NCI-H1417 (cell line): Measurements from ENCODE around the gene OR2D2.
"Not testable (repeated sequence)": the region's sequence is repeated elsewhere in the genome, so short reads cannot be mapped to it uniquely, and the experiment has no call there.

Experiments used
- DNase-seq, 3 experiments: peaks; one replicate each; lab custom pipeline; 2025; lab: John Stamatoyannopoulos, UW

OR2D2 gene

DNA sequence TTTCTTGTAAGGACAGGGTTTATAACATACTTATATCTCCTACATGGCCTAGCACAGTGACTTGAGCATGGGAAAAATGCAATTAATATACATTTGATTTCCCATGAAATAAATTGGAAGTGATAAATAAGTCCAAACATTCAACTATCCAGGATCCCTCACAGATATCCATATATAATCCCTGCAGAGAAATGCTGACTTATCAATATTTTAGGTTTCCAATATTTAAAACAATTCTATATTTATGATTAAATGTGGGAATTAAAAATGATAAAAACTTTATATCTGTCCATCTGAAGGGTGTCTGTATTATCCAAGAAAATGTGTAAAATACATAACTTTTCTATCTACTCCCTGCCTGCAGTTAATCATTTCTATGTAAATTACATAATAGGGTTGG is 9.5 kb downstream of the OR2D2 start:
- no peak for DNase-seq

- no peak for DNase-seq
Measured at GRCh38 chr11:6876914-6877313, 15.4 kb downstream of the OR2D2 start.

DNA sequence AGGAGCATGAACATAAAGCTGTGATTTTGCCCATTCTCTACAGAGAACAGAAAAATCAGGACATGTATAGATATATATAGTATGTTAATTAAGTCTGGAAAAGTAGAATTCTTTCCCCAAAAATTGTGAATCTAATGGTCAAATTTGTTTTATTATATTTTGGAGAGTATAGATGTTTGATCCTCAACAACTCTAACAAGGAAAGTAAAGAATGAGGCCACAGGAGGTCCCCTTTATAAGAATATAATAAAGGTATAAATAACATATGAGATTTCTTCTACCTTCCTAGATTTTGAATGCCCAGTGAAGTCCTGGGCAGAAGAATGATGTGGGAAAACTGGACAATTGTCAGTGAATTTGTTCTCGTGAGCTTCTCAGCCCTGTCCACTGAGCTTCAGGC is 16.0 kb downstream of the OR2D2 start, which contains the start of gene OR10A4:
Gene OR10A4 (plus strand): TSS at position 301 of the 400 bp plus-strand sequence. CDS start 23 bp downstream, at position 324.
- DNase-seq: no peak

DNA sequence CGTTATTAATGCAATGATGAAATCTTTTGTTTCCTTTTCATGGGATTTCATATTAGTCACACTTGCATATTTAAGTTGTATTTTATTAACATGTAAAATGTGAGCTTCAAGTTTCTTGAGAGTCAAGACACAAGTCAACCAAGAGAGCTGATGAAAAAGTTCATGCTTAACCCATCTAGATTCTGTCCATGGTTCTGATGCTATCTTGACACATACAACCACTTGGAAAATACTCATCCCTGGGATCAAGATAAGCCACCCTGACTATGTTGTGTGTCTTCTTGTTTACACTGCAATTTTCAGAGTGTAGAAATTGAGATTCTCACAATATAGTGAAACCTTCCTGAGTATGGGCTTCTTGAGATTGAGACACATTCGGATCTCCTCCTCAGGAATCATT is 16.5 kb downstream of the OR2D2 start:
- no peak for DNase-seq

GRCh38 chr11:6871278-6871677 is 21.0 kb downstream of the OR2D2 start:
- no peak for DNase-seq

GRCh38 chr11:6864438-6864837 is 27.9 kb downstream of the OR2D2 start:
- DNase-seq: peak in 1 of 3 experiments; percentile 2

GRCh38 chr11:6862961-6863360 is 29.3 kb downstream of the OR2D2 start, which contains the start of gene OR10A2:
OR10A2 (plus strand) TSS chr11:6863057; CDS start chr11:6869755, 6,698 bp downstream.
- no peak for DNase-seq

DNA sequence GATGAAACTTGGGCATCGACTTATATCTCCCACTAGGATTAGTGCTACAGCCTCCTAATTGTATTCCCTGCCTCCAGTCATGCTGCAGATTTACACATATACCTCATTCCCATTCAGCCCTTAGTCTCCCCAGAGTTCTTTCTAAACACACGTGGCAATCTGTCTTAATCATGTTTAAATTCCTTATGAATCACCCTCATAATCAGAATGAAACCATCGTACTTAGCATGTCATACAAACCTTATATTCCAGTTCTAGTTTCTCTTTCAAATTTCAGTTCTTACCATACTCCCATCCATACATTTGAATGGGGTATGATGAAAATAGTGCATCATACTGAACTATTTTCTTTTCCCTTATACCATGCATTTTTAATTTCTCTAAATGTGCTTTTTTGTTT is 35.4 kb downstream of the OR2D2 start:
- DNase-seq: no peak

DNA sequence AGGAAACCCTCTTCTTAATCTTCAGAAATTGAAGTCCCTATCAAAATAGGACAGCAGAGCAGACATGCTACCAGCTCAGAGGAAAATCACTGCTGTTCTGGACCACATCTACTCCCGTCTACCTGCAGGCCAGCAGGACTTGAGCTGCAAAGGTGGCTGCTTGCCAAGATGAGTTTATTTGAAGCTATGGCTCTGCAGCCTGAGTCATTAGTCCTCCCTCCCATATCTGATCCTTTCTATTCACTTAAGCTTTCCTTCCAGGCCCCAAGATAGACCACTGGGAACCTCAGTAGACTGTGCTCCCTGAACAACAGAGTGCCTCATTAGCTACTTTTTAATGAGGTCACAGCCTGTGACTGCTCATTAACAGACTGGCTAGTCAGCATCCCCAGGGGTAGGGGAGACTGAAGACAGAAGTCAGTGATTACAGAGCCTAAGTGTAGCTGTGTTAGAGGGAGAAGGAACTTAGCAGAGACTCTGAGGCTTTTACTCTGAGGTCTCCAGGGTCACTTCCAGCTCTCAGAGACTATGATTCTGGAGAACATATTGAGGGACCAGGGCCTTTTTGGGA is 36.2 kb downstream of the OR2D2 start:
- no peak for DNase-seq

- DNase-seq: not testable (repeated sequence)
Measured at GRCh38 chr11:6854801-6855200, 37.5 kb downstream of the OR2D2 start.

DNA sequence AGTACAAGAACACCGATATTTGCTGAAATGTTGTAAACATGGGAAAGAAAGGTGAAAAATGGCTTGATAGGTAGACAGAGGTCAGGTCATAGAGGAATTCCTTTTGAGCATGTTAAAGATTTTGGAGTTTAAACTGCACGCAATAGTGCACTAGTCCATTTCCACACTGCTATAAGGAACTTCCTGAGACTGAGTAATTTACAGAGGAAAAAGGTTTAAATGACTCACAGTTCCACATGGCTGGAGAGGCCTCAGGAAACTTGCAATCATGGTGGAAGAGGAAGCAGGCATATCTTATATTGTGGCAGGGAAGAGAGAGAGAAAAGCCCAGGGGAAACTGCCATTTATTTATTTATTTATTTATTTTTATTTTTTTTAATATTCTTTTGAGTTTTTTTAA is 41.8 kb downstream of the OR2D2 start:
- DNase-seq: no peak

- no peak for DNase-seq
Measured at GRCh38 chr11:6845383-6845782, 46.9 kb downstream of the OR2D2 start, which contains the start of gene OR10A5. OR10A5 (plus strand) TSS chr11:6845683; CDS start chr11:6845683, 0 bp downstream.

- DNase-seq: no peak
Measured at GRCh38 chr11:6844356-6844755, 47.9 kb downstream of the OR2D2 start.

DNA sequence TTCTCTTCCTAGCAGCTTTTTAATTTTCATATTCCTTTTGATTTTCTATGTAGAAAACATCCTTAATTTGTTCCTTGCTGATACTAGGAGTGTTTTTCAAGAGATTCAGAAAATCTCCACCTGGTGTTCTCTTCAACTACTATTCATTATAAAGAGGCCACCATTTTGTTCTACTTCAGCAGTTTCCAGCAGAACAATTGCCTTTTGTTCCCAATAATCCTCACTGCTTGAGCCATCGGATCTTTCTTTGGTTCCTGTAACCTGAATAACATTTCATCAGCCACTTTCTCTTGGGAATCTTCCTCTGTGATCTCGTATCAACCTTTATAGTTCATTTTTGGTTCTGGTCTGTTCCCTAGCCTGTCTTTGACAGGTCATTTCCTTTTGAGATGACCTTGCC is 48.6 kb downstream of the OR2D2 start:
- DNase-seq: no peak

- DNase-seq: no peak
Measured at GRCh38 chr11:6841694-6842093, 50.6 kb downstream of the OR2D2 start.
